Measurements from ENCODE around the gene PHYKPL.
A peak's percentile ranks its signal among the peaks of the same experiment; 100 is the strongest.

Gene PHYKPL

DNA sequence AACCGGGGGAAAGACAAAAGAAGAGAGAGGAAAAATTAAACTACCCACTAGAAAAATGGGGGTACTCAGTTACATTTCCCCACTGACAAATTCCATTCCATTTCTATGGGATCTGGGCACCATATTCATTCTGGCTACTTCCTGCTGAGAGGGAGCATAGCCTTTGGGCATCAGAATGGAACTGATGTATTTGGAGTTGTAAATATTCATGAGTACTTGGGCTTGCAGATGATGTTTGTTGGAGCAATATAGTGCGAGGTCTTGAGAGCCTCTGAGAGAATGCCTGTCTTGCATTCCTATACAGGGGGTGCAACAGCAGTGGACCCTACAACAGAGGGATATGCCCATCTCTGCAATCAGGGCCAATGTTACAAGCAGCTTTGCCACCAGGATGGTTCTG lies 62.1 kb downstream of the PHYKPL start:
- no peak for DNase-seq
- Histone ChIP-seq H3K4me2 (ENCODE audit: low read depth, low read length) (no peak overlapping the region), H4K20me1 (ENCODE audit: insufficient read depth, low read length) (no peaks in the 10 kb centered on the region), H3K9me3 (replicated peaks; ENCODE audit: insufficient read depth, low read length) (no peaks in the 10 kb centered on the region), H2AFZ (ENCODE audit: low read length) (no peak overlapping the region), H3F3A (ENCODE audit: insufficient read depth, low read length) (no peaks in the 10 kb centered on the region), H3K4me1 (ENCODE audit: low read length) (no peaks in the 10 kb centered on the region), H3K9me2 (replicated peaks; ENCODE audit: insufficient read depth, low read length) (no peaks in the 10 kb centered on the region), H3K4me3 (ENCODE audit: low read length) (no peak overlapping the region), H3K36me3 (replicated peaks; ENCODE audit: insufficient read depth, low read length) (no peaks in the 10 kb centered on the region), H3K79me2 (ENCODE audit: low read length) (no peaks in the 10 kb centered on the region), H3K27ac (ENCODE audit: low read length) (no peak overlapping the region), H3K27me3 (replicated peaks; ENCODE audit: insufficient read depth, low read length) (no peaks in the 10 kb centered on the region), H3K9ac (ENCODE audit: low read length) (no peak overlapping the region)
- no peak for TF ChIP-seq EZH2phosphoT487 (IDR thresholded peaks at IDR 0.05; ENCODE audit: low read length)

DNA sequence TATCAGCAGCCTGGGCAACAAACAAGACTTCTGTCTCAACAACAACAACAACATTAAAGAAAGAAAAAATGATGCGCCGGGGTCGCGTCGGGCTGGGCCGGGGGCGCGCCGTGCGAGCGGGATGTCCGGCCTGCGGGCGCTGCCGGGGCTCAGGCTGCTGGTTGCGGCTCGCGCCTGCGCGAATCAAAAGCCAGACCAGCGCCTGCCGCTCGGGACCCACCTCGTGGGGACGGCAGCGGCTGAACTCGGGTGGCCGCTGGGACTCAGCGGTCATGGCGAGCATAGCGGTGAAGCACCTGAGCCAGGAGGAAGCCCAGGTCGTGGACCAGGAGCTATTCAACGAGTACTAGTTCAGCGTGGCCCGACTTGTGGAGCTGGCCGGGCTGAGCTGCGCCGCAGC lies 67.0 kb downstream of the PHYKPL start:
- Histone ChIP-seq H3K79me2 (ENCODE audit: low read length) (no peaks in the 10 kb centered on the region), H2AFZ (ENCODE audit: low read length) (no peak overlapping the region), H3K27me3 (replicated peaks; ENCODE audit: insufficient read depth, low read length) (peaks cover 12% of the 10 kb centered on the region)

DNA sequence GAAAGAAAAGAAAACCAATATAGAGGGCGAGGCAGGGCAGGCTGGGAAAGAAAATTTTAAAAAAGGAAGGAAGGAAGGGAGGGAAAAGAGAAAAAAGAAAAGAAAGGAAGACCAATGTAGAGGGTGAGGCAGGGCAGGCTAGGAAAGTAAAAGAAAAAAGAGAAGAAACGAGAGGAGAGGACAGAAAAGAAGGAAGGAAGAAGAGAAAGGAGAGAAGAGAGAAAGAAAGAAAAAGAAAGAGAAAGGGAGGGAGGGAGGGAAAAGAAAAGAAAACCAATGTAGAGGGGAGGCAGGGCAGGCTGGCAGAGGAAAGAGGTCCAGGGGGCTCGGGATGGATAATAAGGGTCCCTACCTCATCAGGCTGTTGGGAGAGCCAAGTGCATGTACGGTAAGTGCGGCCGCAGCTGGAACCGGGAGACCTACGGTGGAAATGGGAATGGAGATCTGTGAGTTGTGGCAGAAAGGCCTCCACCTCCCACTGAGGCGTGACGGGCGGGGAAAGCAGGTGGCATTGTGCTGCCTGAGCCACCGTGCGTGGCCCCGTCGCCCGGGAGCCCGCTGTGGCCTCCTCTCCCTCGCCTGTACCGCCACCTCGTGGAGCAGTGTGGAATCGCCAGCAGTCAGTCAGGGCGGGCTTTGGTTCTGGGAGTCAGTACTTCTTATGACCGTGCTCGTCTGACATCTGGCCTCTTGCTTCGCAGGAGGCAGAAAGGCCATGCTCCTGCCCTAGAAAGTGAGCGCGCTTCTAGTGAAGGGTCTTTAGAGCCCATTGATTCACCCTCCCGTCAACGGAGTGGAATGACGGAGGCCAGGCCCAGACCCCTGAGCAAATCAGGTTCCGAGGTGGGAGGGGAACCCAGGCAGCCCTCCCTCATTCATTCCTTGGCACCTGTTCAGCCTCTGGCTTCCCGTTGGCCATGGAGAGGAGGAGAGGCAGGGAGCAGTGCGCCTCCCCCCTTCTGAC lies 68.5 kb downstream of the PHYKPL start:
- no peaks in the 10 kb centered on the region for H3F3A ChIP-seq (ENCODE audit: insufficient read depth, low read length)
- DNase-seq, result peak; percentile 84
- peak overlapping the region; percentile 62 for H2AFZ ChIP-seq (ENCODE audit: low read length)
- no peak for TF ChIP-seq EZH2phosphoT487 (IDR thresholded peaks at IDR 0.05; ENCODE audit: low read length)
- TF ChIP-seq, protein P1, sequence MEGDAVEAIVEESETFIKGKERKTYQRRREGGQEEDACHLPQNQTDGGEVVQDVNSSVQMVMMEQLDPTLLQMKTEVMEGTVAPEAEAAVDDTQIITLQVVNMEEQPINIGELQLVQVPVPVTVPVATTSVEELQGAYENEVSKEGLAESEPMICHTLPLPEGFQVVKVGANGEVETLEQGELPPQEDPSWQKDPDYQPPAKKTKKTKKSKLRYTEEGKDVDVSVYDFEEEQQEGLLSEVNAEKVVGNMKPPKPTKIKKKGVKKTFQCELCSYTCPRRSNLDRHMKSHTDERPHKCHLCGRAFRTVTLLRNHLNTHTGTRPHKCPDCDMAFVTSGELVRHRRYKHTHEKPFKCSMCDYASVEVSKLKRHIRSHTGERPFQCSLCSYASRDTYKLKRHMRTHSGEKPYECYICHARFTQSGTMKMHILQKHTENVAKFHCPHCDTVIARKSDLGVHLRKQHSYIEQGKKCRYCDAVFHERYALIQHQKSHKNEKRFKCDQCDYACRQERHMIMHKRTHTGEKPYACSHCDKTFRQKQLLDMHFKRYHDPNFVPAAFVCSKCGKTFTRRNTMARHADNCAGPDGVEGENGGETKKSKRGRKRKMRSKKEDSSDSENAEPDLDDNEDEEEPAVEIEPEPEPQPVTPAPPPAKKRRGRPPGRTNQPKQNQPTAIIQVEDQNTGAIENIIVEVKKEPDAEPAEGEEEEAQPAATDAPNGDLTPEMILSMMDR (IDR thresholded peaks at IDR 0.05; ENCODE audit: low read length), result peak; percentile 95
- no peak for TF ChIP-seq EZH2 (optimal IDR thresholded peaks at IDR 0.05; ENCODE audit: low read depth, low read length)
- no peaks in the 10 kb centered on the region for H3K9me2 ChIP-seq (replicated peaks; ENCODE audit: insufficient read depth, low read length)
- H4K20me1 ChIP-seq (ENCODE audit: insufficient read depth, low read length), result no peaks in the 10 kb centered on the region
- peak overlapping the region; percentile 46; the same call in 1 of the 2 replicates for H3K4me3 ChIP-seq (ENCODE audit: low read length)
- no peaks in the 10 kb centered on the region for H3K9me3 ChIP-seq (replicated peaks; ENCODE audit: insufficient read depth, low read length)
- no peaks in the 10 kb centered on the region for H3K79me2 ChIP-seq (ENCODE audit: low read length)
- no peaks in the 10 kb centered on the region for H3K36me3 ChIP-seq (replicated peaks; ENCODE audit: insufficient read depth, low read length)
- no peak overlapping the region for H3K9ac ChIP-seq (ENCODE audit: low read length)
- peaks cover 12% of the 10 kb centered on the region for H3K27me3 ChIP-seq (replicated peaks; ENCODE audit: insufficient read depth, low read length)
- peaks cover 5% of the 10 kb centered on the region; the same call in 1 of the 2 replicates for H3K4me1 ChIP-seq (ENCODE audit: low read length)
- H3K4me2 ChIP-seq (ENCODE audit: low read depth, low read length), result peak overlapping the region; percentile 83
- H3K27ac ChIP-seq (ENCODE audit: low read length), result no peak overlapping the region

More for the DNA sequence above, 67.0 kb downstream of the PHYKPL start:
- DNase-seq, result no peak
- Histone ChIP-seq H4K20me1 (ENCODE audit: insufficient read depth, low read length) (no peaks in the 10 kb centered on the region), H3K9me3 (replicated peaks; ENCODE audit: insufficient read depth, low read length) (no peaks in the 10 kb centered on the region), H3F3A (ENCODE audit: insufficient read depth, low read length) (no peaks in the 10 kb centered on the region), H3K36me3 (replicated peaks; ENCODE audit: insufficient read depth, low read length) (no peaks in the 10 kb centered on the region), H3K4me3 (ENCODE audit: low read length) (no peak overlapping the region), H3K4me1 (ENCODE audit: low read length) (peaks cover 5% of the 10 kb centered on the region; the same call in 1 of the 2 replicates), H3K9ac (ENCODE audit: low read length) (no peak overlapping the region), H3K27ac (ENCODE audit: low read length) (no peak overlapping the region), H3K4me2 (ENCODE audit: low read depth, low read length) (no peak overlapping the region), H3K9me2 (replicated peaks; ENCODE audit: insufficient read depth, low read length) (no peaks in the 10 kb centered on the region)
- TF ChIP-seq, protein P1 (IDR thresholded peaks at IDR 0.05; ENCODE audit: low read length), result no peak
- TF ChIP-seq EZH2phosphoT487 (IDR thresholded peaks at IDR 0.05; ENCODE audit: low read length) (no peak), EZH2 (optimal IDR thresholded peaks at IDR 0.05; ENCODE audit: low read depth, low read length) (no peak)

Measured in MM.1S (cell line).